ENCODE results near the gene OR6P1.

DNA sequence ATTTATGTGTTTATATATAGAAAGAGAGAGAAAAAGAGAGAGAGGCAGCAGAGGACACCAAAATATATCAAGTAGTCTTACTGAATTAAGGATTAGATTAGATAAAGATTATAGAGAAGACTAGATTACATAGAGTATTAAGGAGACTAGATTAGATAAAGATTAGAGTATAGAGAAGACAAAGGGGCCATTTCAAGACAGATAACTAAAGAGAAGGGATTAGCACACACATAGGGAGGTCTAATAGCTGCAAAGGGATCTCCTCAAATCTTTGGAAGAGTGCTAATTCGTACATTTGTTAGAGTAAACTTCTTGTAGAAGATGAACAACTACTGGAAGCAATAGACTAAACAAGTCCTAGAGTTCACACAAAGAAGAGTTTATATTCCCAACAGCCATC is 50.4 kb downstream of the OR6P1 start:
- TF ChIP-seq TAF1 (IDR thresholded peaks at IDR 0.05; ENCODE audit: low read depth, low read length) (no peak), SIRT6 (IDR thresholded peaks at IDR 0.05; ENCODE audit: low read length) (no peak), MAX (IDR thresholded peaks at IDR 0.05) (no peak), JUN (IDR thresholded peaks at IDR 0.05; ENCODE audit: low read depth, low read length) (no peak), POLR2AphosphoS5 (IDR thresholded peaks at IDR 0.05; ENCODE audit: low read depth, low read length) (no peak)
- TF ChIP-seq, protein P1, sequence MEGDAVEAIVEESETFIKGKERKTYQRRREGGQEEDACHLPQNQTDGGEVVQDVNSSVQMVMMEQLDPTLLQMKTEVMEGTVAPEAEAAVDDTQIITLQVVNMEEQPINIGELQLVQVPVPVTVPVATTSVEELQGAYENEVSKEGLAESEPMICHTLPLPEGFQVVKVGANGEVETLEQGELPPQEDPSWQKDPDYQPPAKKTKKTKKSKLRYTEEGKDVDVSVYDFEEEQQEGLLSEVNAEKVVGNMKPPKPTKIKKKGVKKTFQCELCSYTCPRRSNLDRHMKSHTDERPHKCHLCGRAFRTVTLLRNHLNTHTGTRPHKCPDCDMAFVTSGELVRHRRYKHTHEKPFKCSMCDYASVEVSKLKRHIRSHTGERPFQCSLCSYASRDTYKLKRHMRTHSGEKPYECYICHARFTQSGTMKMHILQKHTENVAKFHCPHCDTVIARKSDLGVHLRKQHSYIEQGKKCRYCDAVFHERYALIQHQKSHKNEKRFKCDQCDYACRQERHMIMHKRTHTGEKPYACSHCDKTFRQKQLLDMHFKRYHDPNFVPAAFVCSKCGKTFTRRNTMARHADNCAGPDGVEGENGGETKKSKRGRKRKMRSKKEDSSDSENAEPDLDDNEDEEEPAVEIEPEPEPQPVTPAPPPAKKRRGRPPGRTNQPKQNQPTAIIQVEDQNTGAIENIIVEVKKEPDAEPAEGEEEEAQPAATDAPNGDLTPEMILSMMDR (IDR thresholded peaks at IDR 0.05; ENCODE audit: control extremely low read depth in 1 of 3, insufficient read depth in 1 of 3, low read depth in 1 of 3, low read length in 3 of 3), result no peak
